Measurements from ENCODE around the gene RTN4. TPM values are rescaled to one million over a fixed set of nuclear protein-coding genes. Genes with fewer than 3 reads are reported as not detected.

The RTN4 gene
- total RNA-seq, 2 donors from 2014 or later: 199 to 280 TPM

- TF ChIP-seq CTCF (IDR thresholded peaks at IDR 0.05): no peak
- H3K4me1 ChIP-seq: no peaks in the 10 kb centered on the region
- no peaks in the 10 kb centered on the region for H3K27me3 ChIP-seq
- no peaks in the 10 kb centered on the region for H3K9me3 ChIP-seq
- no peak for DNase-seq
- H3K4me3 ChIP-seq: no peak overlapping the region
- intact Hi-C loops (cut with DNase I): no loop called here
- H3K9ac ChIP-seq (ENCODE audit: low read depth in 2 of 2, low read length in 2 of 2): no peak overlapping the region
- no peaks in the 10 kb centered on the region for H3K36me3 ChIP-seq
- no peak overlapping the region for H3K27ac ChIP-seq
Measured at GRCh38 chr2:54964816-54965215, 85.4 kb downstream of the RTN4 start.

- no peak for DNase-seq
- Histone ChIP-seq H3K9me3 (no peaks in the 10 kb centered on the region), H3K36me3 (no peaks in the 10 kb centered on the region), H3K4me1 (no peaks in the 10 kb centered on the region), H3K27ac (no peak overlapping the region), H3K4me3 (no peak overlapping the region), H3K9ac (ENCODE audit: low read depth in 2 of 2, low read length in 2 of 2) (no peak overlapping the region), H3K27me3 (no peaks in the 10 kb centered on the region)
- intact Hi-C loops (cut with DNase I): no loop called here
- TF ChIP-seq CTCF (IDR thresholded peaks at IDR 0.05): no peak
Measured at GRCh38 chr2:54964271-54964670, 86.0 kb downstream of the RTN4 start.

GRCh38 chr2:54963476-54963875, 86.8 kb downstream of the RTN4 start:
- no peak for DNase-seq
- Histone ChIP-seq H3K9ac (ENCODE audit: low read depth in 2 of 2, low read length in 2 of 2) (no peak overlapping the region), H3K4me3 (no peak overlapping the region), H3K36me3 (no peaks in the 10 kb centered on the region), H3K9me3 (no peaks in the 10 kb centered on the region), H3K4me1 (no peaks in the 10 kb centered on the region), H3K27me3 (no peaks in the 10 kb centered on the region), H3K27ac (no peak overlapping the region)
- intact Hi-C loops (cut with DNase I): no loop called here
- TF ChIP-seq CTCF (IDR thresholded peaks at IDR 0.05): no peak

- Histone ChIP-seq H3K27ac (no peak overlapping the region), H3K4me3 (no peak overlapping the region), H3K27me3 (no peaks in the 10 kb centered on the region), H3K9me3 (no peaks in the 10 kb centered on the region), H3K36me3 (no peaks in the 10 kb centered on the region), H3K4me1 (no peaks in the 10 kb centered on the region), H3K9ac (ENCODE audit: low read depth in 2 of 2, low read length in 2 of 2) (no peak overlapping the region)
- DNase-seq: no peak
- intact Hi-C loops (cut with DNase I): no loop called here
- no peak for TF ChIP-seq CTCF (IDR thresholded peaks at IDR 0.05)
Measured at GRCh38 chr2:54962935-54963440, 87.3 kb downstream of the RTN4 start.

- no peaks in the 10 kb centered on the region for H3K27me3 ChIP-seq
- H3K9ac ChIP-seq (ENCODE audit: low read depth in 2 of 2, low read length in 2 of 2): no peak overlapping the region
- H3K4me1 ChIP-seq: no peaks in the 10 kb centered on the region
- H3K4me3 ChIP-seq: no peak overlapping the region
- no peaks in the 10 kb centered on the region for H3K36me3 ChIP-seq
- DNase-seq: no peak
- no peaks in the 10 kb centered on the region for H3K9me3 ChIP-seq
- TF ChIP-seq CTCF (IDR thresholded peaks at IDR 0.05): no peak
- no peak overlapping the region for H3K27ac ChIP-seq
- intact Hi-C loops (cut with DNase I): no loop called here
Measured at GRCh38 chr2:54962511-54962910, 87.7 kb downstream of the RTN4 start.

GRCh38 chr2:54960164-54960563, 90.1 kb downstream of the RTN4 start:
- no peak for DNase-seq
- H3K4me1 ChIP-seq: no peaks in the 10 kb centered on the region
- no peaks in the 10 kb centered on the region for H3K27me3 ChIP-seq
- no peaks in the 10 kb centered on the region for H3K9me3 ChIP-seq
- intact Hi-C loops (cut with DNase I): no loop called here
- no peak overlapping the region for H3K4me3 ChIP-seq
- no peak overlapping the region for H3K27ac ChIP-seq
- no peak for TF ChIP-seq CTCF (IDR thresholded peaks at IDR 0.05)
- H3K9ac ChIP-seq (ENCODE audit: low read depth in 2 of 2, low read length in 2 of 2): no peak overlapping the region
- no peaks in the 10 kb centered on the region for H3K36me3 ChIP-seq
